ENCODE measurements around the gene NME8. TPM values are rescaled to one million over a fixed set of nuclear protein-coding genes. Genes with fewer than 3 reads are reported as not detected.
A peak's percentile ranks its signal among the peaks of the same experiment; 100 is the strongest.

NME8 gene
- total RNA-seq (2012; rRNA removed) (not detected in 2 replicates), polyA plus RNA-seq (2012; rRNA removed) (not detected in 2 replicates), Bru-seq, nascent RNA (percentile 9 among the genes with signal in this experiment), BruChase-seq, experiment 1, labeled RNA remaining after a 6-hour chase (not detected), BruChase-seq, experiment 2, labeled RNA remaining after a 2-hour chase (not detected)
- not detected in 2 replicates for polyA plus RNA-seq (2012; cell fraction: cytosol; rRNA removed)
- polyA plus RNA-seq (2012; cell fraction: nucleus; rRNA removed; ENCODE audit: low replicate concordance) = not detected in 2 replicates
- long read RNA-seq = 0 reads

- Histone ChIP-seq H3K9me3 (ENCODE audit: control insufficient read depth, insufficient read depth, low read length) (peaks cover 7% of the 10 kb centered on the region; the same call in 1 of the 2 replicates), H2AK5ac (ENCODE audit: low read depth, low read length) (no peak within 1 kb of the TSS), H2BK5ac (ENCODE audit: low read depth, low read length, poor library complexity, severe bottlenecking) (no peak within 1 kb of the TSS), H3K14ac (replicated peaks; ENCODE audit: low read depth, low read length) (no peak within 1 kb of the TSS), H3K4me3 (ENCODE audit: insufficient read depth, low read depth, low read length) (no peak within 1 kb of the TSS), H2BK20ac (ENCODE audit: low read depth, low read length) (no peak within 1 kb of the TSS), H4K8ac (ENCODE audit: low read depth in 2 of 2, low read length in 2 of 2) (no peak within 1 kb of the TSS), H3K27me3 (ENCODE audit: control insufficient read depth, insufficient read depth, low read length) (no peaks in the 10 kb centered on the region), H2BK15ac (ENCODE audit: low read depth, low read length) (no peak within 1 kb of the TSS), H3K27ac (ENCODE audit: insufficient read depth, low read length) (no peak within 1 kb of the TSS), H3K56ac (ENCODE audit: extremely low read depth, insufficient read depth, low read length) (no peak within 1 kb of the TSS), H2BK120ac (ENCODE audit: low read depth, low read length) (no peak within 1 kb of the TSS), H3K36me3 (ENCODE audit: control insufficient read depth, insufficient read depth, low read length) (no peaks in the 10 kb centered on the region), H3K79me1 (ENCODE audit: low read depth in 1 of 2, low read length in 2 of 2) (no peaks in the 10 kb centered on the region), H2AFZ (replicated peaks; ENCODE audit: low read length, poor library complexity) (no peak within 1 kb of the TSS), H3K4ac (ENCODE audit: low read depth, low read length) (no peak within 1 kb of the TSS), H3K4me2 (ENCODE audit: low read depth, low read length) (no peak within 1 kb of the TSS), H3K18ac (ENCODE audit: low read depth, low read length) (no peak within 1 kb of the TSS), H3K4me1 (ENCODE audit: control insufficient read depth, insufficient read depth, low read length) (no peaks in the 10 kb centered on the region), H3K9ac (ENCODE audit: low read depth, low read length) (no peak within 1 kb of the TSS), H4K20me1 (ENCODE audit: insufficient read depth, low read length) (no peaks in the 10 kb centered on the region), H2AK9ac (replicated peaks; ENCODE audit: low read depth, low read length, poor library complexity) (no peak within 1 kb of the TSS), H4K5ac (ENCODE audit: low read depth, low read length) (no peak within 1 kb of the TSS), H4K91ac (ENCODE audit: insufficient read depth, low read depth, low read length) (no peak within 1 kb of the TSS), H3K9me1 (ENCODE audit: insufficient read depth, low read length) (no peaks in the 10 kb centered on the region), H3K23ac (ENCODE audit: low read depth, low read length) (no peak within 1 kb of the TSS)
- intact Hi-C loops (cut with micrococcal nuclease) = no loop called here
- no TSS peak for BruUV-seq (replicated peaks)
- ATAC-seq (ENCODE audit: low read depth) = no peak
- in situ Hi-C loops (cut with MboI; ENCODE audit: low sequenced_read_pairs) = loop anchor here (25.0 kb wide), 1 partner anchor 636 kb away; no protein-coding TSS in a partner anchor
- WGBS, 2 experiments (ENCODE audit: extremely low coverage in 2 of 2, insufficient read length in 1 of 2) = no CpG with 5 or more reads among the region's 7 CpGs
- dilution Hi-C loops (cut with HindIII; ENCODE audit: low sequenced_read_pairs, unreplicated experiment) = no loop called here
- no peak for DNase-seq
- POLR2A ChIA-PET (ENCODE audit: unreplicated experiment) = no interaction called here
- TF ChIP-seq CEBPB (IDR thresholded peaks at IDR 0.05; ENCODE audit: low read depth, low read length) = no peak
- no peak for TF ChIP-seq MAZ (IDR thresholded peaks at IDR 0.05; ENCODE audit: borderline replicate concordance, low read depth, low read length)
- no peak for TF ChIP-seq RAD21 (IDR thresholded peaks at IDR 0.05; ENCODE audit: low read length)
- no peak for TF ChIP-seq CHD1 (IDR thresholded peaks at IDR 0.05; ENCODE audit: low read depth, low read length)
- TF ChIP-seq SMC3 (IDR thresholded peaks at IDR 0.05; ENCODE audit: low read depth, low read length) = no peak
- CTCF ChIA-PET = no interaction called here
Measured at GRCh38 chr7:37848297-37848696, at the start of gene NME8. Gene NME8, plus strand, starts transcription at chr7:37848597. Its CDS starts 1,670 bp downstream, at chr7:37850267.

All from IMR-90 (cell line).